ENCODE results near the gene HAND1. TPM values are rescaled to one million over a fixed set of nuclear protein-coding genes. Genes with fewer than 3 reads are reported as not detected.

HAND1 gene
- total RNA-seq, 2 experiments from 2014 or later, result not detected

- DNase-seq (no peak), ATAC-seq (ENCODE audit: poor library complexity) (no peak)
- Histone ChIP-seq H3K9me3 (ENCODE audit: control insufficient read depth in 1 of 2, insufficient read depth in 1 of 2, low read length in 2 of 2) (no peaks in the 10 kb centered on the region), H3K27ac (ENCODE audit: low read depth in 1 of 2, low read length in 2 of 2) (no peak overlapping the region), H3K36me3 (ENCODE audit: insufficient read depth, low read length) (peaks cover 3% of the 10 kb centered on the region), H3K27me3 (ENCODE audit: control insufficient read depth in 1 of 2, insufficient read depth in 2 of 2, low read length in 2 of 2) (peaks cover 21% of the 10 kb centered on the region in 2 experiments), H3K4me3 (ENCODE audit: low read length) (no peak overlapping the region), H3K4me1 (ENCODE audit: insufficient read depth, low read length) (peaks cover 9% of the 10 kb centered on the region)
- Mint-ChIP-seq H3K9me3 (no peaks in the 10 kb centered on the region), H3K36me3 (ENCODE audit: low read depth) (peaks cover 4% of the 10 kb centered on the region), H3K27me3 (peaks cover 36% of the 10 kb centered on the region), H3K27ac (no peak overlapping the region), H3K4me3 (no peak overlapping the region), H3K4me1 (ENCODE audit: low read depth) (peaks cover 8% of the 10 kb centered on the region)
- CTCF ChIA-PET, result interaction anchor here (1.0 to 1.6 kb wide), 3 partner anchors 10 to 173 kb away, joined by 3 to 4 read pairs (median 3); no protein-coding TSS in a partner anchor
- intact Hi-C loops (cut with DNase I, micrococcal nuclease), result loop anchor here (1.0 to 10.0 kb wide), 4 partner anchors 138 to 678 kb away; no protein-coding TSS in a partner anchor
- POLR2A ChIA-PET, result no interaction called here
- TF ChIP-seq CTCF (IDR thresholded peaks at IDR 0.05), result no peak
Measured at GRCh38 chr5:154466671-154467070, 11.4 kb downstream of the HAND1 start.

GRCh38 chr5:154466147-154466546 lies 11.9 kb downstream of the HAND1 start:
- ChIA-PET CTCF (interaction anchor here (1.2 to 1.6 kb wide), 2 partner anchors 17 to 174 kb away, joined by 3 to 4 read pairs; no protein-coding TSS in a partner anchor), POLR2A (no interaction called here)
- H3K27ac ChIP-seq (ENCODE audit: low read depth in 1 of 2, low read length in 2 of 2), result no peak overlapping the region
- no peak overlapping the region for H3K4me3 Mint-ChIP-seq
- no peak overlapping the region for H3K27ac Mint-ChIP-seq
- peaks cover 30% of the 10 kb centered on the region for H3K27me3 Mint-ChIP-seq
- DNase-seq, result no peak
- no peaks in the 10 kb centered on the region for H3K9me3 ChIP-seq (ENCODE audit: control insufficient read depth in 1 of 2, insufficient read depth in 1 of 2, low read length in 2 of 2)
- H3K36me3 ChIP-seq (ENCODE audit: insufficient read depth, low read length), result peaks cover 5% of the 10 kb centered on the region
- H3K4me1 Mint-ChIP-seq (ENCODE audit: low read depth), result peaks cover 7% of the 10 kb centered on the region
- TF ChIP-seq CTCF (IDR thresholded peaks at IDR 0.05), result no peak
- peaks cover 16% of the 10 kb centered on the region in 2 experiments for H3K27me3 ChIP-seq (ENCODE audit: control insufficient read depth in 1 of 2, insufficient read depth in 2 of 2, low read length in 2 of 2)
- H3K4me1 ChIP-seq (ENCODE audit: insufficient read depth, low read length), result peaks cover 8% of the 10 kb centered on the region
- ATAC-seq (ENCODE audit: poor library complexity), result no peak
- no peak overlapping the region for H3K4me3 ChIP-seq (ENCODE audit: low read length)
- no peaks in the 10 kb centered on the region for H3K9me3 Mint-ChIP-seq
- H3K36me3 Mint-ChIP-seq (ENCODE audit: low read depth), result peaks cover 4% of the 10 kb centered on the region
- intact Hi-C loops (cut with DNase I, micrococcal nuclease), result loop anchor here (5.0 to 10.0 kb wide), 3 partner anchors 139 to 679 kb away; no protein-coding TSS in a partner anchor

- Histone ChIP-seq H3K27ac (ENCODE audit: low read depth in 1 of 2, low read length in 2 of 2) (no peak overlapping the region), H3K36me3 (ENCODE audit: insufficient read depth, low read length) (peaks cover 10% of the 10 kb centered on the region), H3K4me3 (ENCODE audit: low read length) (no peak overlapping the region), H3K4me1 (ENCODE audit: insufficient read depth, low read length) (peaks cover 5% of the 10 kb centered on the region), H3K27me3 (ENCODE audit: control insufficient read depth in 1 of 2, insufficient read depth in 2 of 2, low read length in 2 of 2) (peaks cover 8% of the 10 kb centered on the region in 2 experiments), H3K9me3 (ENCODE audit: control insufficient read depth in 1 of 2, insufficient read depth in 1 of 2, low read length in 2 of 2) (no peaks in the 10 kb centered on the region)
- ChIA-PET POLR2A (no interaction called here), CTCF (no interaction called here)
- Mint-ChIP-seq H3K9me3 (no peaks in the 10 kb centered on the region), H3K4me3 (no peak overlapping the region), H3K27ac (no peak overlapping the region), H3K4me1 (ENCODE audit: low read depth) (no peaks in the 10 kb centered on the region), H3K36me3 (ENCODE audit: low read depth) (peaks cover 14% of the 10 kb centered on the region), H3K27me3 (peaks cover 21% of the 10 kb centered on the region)
- DNase-seq (peak in 1 of 14 experiments; percentile 35), ATAC-seq (ENCODE audit: poor library complexity) (no peak)
- no peak for TF ChIP-seq CTCF (IDR thresholded peaks at IDR 0.05)
- intact Hi-C loops (cut with DNase I, micrococcal nuclease), result loop anchor here (5.0 to 10.0 kb wide), 3 partner anchors 140 to 680 kb away; no protein-coding TSS in a partner anchor
Measured at GRCh38 chr5:154465169-154465568, 12.9 kb downstream of the HAND1 start.

All from CD4-positive, alpha-beta T cell (primary cell).